GM19452 (cell line): ENCODE data around the gene GID8.

ENCODE experiments used
- ATAC-seq: cut with Tn5 transposase; IDR thresholded peaks from one replicate; pipeline ENCODE4 v1.9.1; 2021; ENCODE audit not compliant: unreplicated experiment

GID8 gene

DNA sequence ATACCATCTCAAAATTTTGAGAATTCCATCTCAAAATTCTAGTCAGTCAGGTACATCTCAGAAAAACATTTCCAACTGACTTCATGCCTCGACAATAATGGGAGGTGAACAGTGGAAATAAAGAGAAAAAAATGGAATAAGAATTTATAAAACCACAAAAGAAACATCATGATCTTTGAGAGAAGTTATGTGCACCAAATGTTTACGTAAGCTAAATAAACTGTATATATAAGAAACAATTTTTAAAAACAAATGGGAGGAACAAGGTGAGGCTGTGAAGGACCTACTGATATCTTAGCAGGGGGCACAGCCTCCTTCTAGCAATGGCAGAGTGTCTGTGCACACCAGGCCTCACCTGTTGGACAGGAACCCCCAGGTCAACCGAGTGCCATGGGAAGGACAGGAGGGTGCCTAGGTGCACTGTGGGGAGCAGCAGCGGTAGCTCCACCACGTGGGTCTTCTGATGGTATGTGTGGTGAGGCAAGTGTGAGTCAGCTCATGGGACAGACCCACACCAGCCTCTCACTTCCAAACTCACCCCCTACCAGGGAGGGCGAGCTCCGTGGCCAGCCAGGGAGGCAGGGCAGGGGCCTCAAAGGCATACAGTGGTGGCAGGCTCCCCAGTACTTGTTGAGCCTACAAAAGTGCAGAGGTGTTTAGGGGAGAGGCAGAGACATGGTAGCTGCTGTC lies 34.9 kb upstream of the GID8 start:
- ATAC-seq = no peak

- ATAC-seq = no peak
These were observed 32.3 kb upstream of the GID8 start for GRCh38 chr20:62905536-62906117.

GRCh38 chr20:62906209-62906608 lies 31.7 kb upstream of the GID8 start:
- ATAC-seq = no peak

GRCh38 chr20:62906647-62907375 lies 31.1 kb upstream of the GID8 start:
- no peak for ATAC-seq

- ATAC-seq = no peak
These were observed 30.3 kb upstream of the GID8 start for GRCh38 chr20:62907384-62908317.

- ATAC-seq = no peak
These were observed 28.8 kb upstream of the GID8 start for GRCh38 chr20:62908971-62909791.

GRCh38 chr20:62910217-62910766 lies 27.7 kb upstream of the GID8 start:
- ATAC-seq = no peak

- no peak for ATAC-seq
These were observed 27.0 kb upstream of the GID8 start for GRCh38 chr20:62910777-62911497.

- no peak for ATAC-seq
These were observed 26.2 kb upstream of the GID8 start for GRCh38 chr20:62911701-62912280.

GRCh38 chr20:62913043-62913630 lies 24.8 kb upstream of the GID8 start:
- ATAC-seq = no peak

DNA sequence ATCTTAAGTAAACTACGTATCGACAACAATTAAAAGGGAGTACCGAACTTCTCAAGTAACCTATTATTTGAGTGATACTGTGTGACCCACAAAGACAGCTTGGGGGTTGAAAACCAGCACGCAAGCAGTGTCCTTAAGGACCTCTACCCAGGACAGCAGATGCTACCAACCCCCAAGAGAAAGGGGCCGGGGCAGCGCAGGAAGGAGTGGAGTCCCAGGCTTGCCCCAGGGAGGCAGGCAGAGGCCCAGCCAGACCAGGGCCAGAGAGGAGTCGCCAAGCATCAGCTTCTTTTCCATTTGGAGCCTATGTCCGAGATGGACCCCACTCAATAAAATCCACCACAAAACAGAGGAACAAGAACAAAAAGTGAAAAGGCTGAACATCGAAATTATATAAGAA lies 23.5 kb upstream of the GID8 start:
- no peak for ATAC-seq

DNA sequence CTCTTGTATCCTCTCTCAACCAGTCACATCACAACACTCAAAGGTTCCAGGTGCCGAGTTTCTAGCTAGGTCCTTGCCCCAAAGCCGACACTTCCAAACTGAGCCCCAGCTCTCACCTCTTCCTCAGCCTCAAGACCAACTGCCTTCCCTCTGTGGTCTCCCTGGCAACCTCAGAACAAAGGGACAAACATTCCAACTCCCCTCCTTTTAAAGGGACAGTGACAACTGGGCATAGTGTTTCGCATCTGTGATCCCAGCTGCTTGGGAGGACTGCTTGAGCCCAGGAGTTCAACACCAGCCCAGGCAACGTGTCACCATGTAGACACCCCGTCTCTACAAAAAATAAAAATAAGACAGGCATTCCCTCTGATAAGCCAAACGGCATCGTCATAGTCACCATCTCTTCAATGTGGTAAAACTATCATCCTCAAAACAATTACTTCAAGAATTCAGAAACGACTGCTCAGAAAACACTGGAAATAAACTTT lies 22.9 kb upstream of the GID8 start:
- no peak for ATAC-seq

GRCh38 chr20:62916703-62917476 lies 21.1 kb upstream of the GID8 start:
- no peak for ATAC-seq

GRCh38 chr20:62917720-62918119 lies 20.2 kb upstream of the GID8 start:
- no peak for ATAC-seq

- ATAC-seq = no peak
These were observed 19.8 kb upstream of the GID8 start for GRCh38 chr20:62918147-62918546.

GRCh38 chr20:62918831-62919230 lies 19.1 kb upstream of the GID8 start:
- no peak for ATAC-seq

DNA sequence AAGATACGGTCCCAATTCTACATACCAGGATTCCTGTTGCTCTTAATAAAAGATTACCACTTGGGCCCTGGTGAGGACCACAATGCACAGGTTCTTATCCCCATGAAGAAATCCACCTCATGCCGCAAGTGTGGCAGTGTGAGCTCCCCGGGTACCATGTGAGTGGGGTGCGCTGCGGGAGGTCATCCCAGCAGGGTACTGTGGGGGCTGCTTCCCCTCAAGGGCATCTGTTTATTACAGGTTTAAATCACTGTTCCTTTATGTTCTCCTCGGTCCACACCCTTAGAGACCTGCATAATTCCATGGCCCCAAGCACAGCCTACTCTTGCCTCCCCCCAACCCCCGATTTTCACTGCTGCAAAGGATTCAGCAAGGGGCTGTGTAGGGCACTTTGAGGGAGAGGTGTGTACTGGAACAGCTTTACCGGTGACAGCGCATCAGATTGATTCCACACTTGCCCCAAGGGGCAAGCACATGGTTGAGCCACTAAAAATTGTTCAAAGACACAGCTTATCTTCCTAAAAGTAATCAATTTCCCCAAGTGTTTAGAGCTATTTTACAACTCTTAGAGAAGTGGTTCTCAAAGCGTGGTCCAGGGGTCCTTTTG lies 17.8 kb upstream of the GID8 start:
- ATAC-seq = no peak
